MCF 10A (cell line): ENCODE measurements around the gene FBXO36. TPM values are rescaled to one million over a fixed set of nuclear protein-coding genes. Genes with fewer than 3 reads are reported as not detected.

ENCODE experiments used
- BruUV-seq: library from RNA; stranded (reverse); fragments of 400-500 nt; replicated peaks from 2 replicates; lab custom pipeline; 2021; lab: Mats Ljungman, UMichigan
- CTCF ChIA-PET: fragments of 300-600 bp; sonication (Branson Sonifier 250); formaldehyde crosslinking; extraction: SDS; loops from one replicate; lab custom pipeline; 2021; ENCODE audit warnings: antibody characterized with exemption, inconsistent platforms; lab: Yijun Ruan, JAX
- POLR2A ChIA-PET: fragments of 300-600, 350-650 bp; sonication (Branson Sonifier 250); formaldehyde crosslinking; extraction: SDS; loops from one replicate; lab custom pipeline; 2020; ENCODE audit warnings: antibody characterized with exemption, inconsistent platforms; lab: Yijun Ruan, JAX
- DNase-seq: peaks from one replicate; pipeline ENCODE4 v3.0.0-alpha.2; 2018; ENCODE audit not compliant: unreplicated experiment
- H3K27ac Mint-ChIP-seq: one replicate; pipeline ENCODE4 v1.8.0; 2022; ENCODE audit warnings: mild to moderate bottlenecking, low read depth, mixed read lengths; ENCODE audit not compliant: unreplicated experiment
- H3K27me3 Mint-ChIP-seq: one replicate; pipeline ENCODE4 v1.8.0; 2022; ENCODE audit warnings: mixed read lengths; ENCODE audit not compliant: insufficient read depth, unreplicated experiment
- H3K36me3 Mint-ChIP-seq: one replicate; pipeline ENCODE4 v1.8.0; 2022; ENCODE audit warnings: mild to moderate bottlenecking, moderate library complexity, mixed read lengths; ENCODE audit not compliant: insufficient read depth, unreplicated experiment
- H3K4me1 Mint-ChIP-seq: one replicate; pipeline ENCODE4 v1.8.0; 2022; ENCODE audit warnings: mixed read lengths; ENCODE audit not compliant: insufficient read depth, unreplicated experiment
- H3K4me3 Mint-ChIP-seq: one replicate; pipeline ENCODE4 v1.8.0; 2022; ENCODE audit warnings: mild to moderate bottlenecking, moderate library complexity, mixed read lengths; ENCODE audit not compliant: unreplicated experiment
- H3K9me3 Mint-ChIP-seq: one replicate; pipeline ENCODE4 v1.8.0; 2022; ENCODE audit warnings: mixed read lengths; ENCODE audit not compliant: unreplicated experiment
- CTCF ChIP-seq: fragments of 200-600 bp; IDR thresholded peaks from one replicate; pipeline ENCODE4 v1.8.0; 2022; ENCODE audit warnings: antibody characterized with exemption, mild to moderate bottlenecking; ENCODE audit not compliant: unreplicated experiment
- intact Hi-C: fragments of 100-400 bp; cut with micrococcal nuclease; formaldehyde crosslinking; loops from 2 replicates; pipeline ENCODE4 v1.14.1; 2022
- total RNA-seq: library from RNA; stranded (reverse); gene quantifications from 2 replicates; pipeline ENCODE4 v1.2.3, GENCODE V29; 2022

FBXO36 gene
- total RNA-seq, 1 experiment from 2014 or later = 2.2 TPM

DNA sequence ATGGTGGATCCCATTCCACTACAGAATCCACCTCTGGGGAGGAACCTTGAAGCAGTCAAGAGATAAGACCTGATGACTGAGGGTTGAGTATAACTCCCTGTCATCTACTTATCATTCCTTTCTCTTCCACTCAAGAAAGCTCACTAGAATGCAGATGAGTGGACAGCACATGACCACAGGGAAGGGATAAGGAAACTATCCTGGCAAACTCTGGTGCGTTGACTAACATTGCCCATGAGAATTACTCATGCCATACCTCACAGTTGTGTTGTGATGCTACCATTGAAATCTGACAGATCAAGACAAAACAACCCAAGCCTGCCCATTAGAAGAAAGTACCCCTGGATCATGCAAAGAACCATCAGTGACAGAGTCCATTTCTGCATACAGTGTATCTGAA is 119.9 kb downstream of the FBXO36 start:
- no peak for DNase-seq
- no TSS peak for BruUV-seq

DNA sequence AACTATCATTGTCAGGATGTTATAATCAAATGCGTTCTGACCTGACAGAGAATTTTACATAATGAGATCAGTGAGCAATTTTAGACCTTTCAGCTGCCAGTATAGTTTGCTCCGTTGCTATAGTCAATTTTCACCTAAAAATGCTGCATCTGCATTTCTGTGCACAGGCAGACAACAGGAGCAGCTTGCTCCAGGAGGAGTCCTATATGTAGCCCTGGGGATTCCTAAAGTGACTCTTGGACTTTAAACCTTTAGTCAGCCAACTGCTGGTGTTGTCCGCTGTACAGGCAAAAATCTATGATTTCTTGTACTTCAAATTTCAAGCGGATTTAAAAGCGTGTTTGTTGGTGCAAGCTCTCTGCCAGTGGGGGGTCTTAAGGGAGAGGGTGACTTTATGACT is 120.7 kb downstream of the FBXO36 start:
- no peak for TF ChIP-seq CTCF
- no peaks in the 10 kb centered on the region for H3K4me1 Mint-ChIP-seq
- H3K36me3 Mint-ChIP-seq = peaks cover 7% of the 10 kb centered on the region
- POLR2A ChIA-PET = interaction anchor here (0.6 to 1.0 kb wide), 2 partner anchors 10 to 304 kb away, joined by 3 to 4 read pairs; no protein-coding TSS in a partner anchor
- H3K9me3 Mint-ChIP-seq = no peaks in the 10 kb centered on the region
- no peak overlapping the region for H3K27ac Mint-ChIP-seq
- H3K27me3 Mint-ChIP-seq = no peaks in the 10 kb centered on the region
- DNase-seq = no peak
- intact Hi-C loops = no loop called here
- CTCF ChIA-PET = no interaction called here
- H3K4me3 Mint-ChIP-seq = no peak overlapping the region
- no TSS peak for BruUV-seq

More for the DNA sequence above, 119.9 kb downstream of the FBXO36 start:
- ChIA-PET CTCF (interaction anchor here (0.6 kb wide), 1 partner anchor 9 kb away, joined by 3 read pairs; no protein-coding TSS in a partner anchor), POLR2A (no interaction called here)
- H3K4me1 Mint-ChIP-seq = no peaks in the 10 kb centered on the region
- H3K9me3 Mint-ChIP-seq = no peaks in the 10 kb centered on the region
- peaks cover 7% of the 10 kb centered on the region for H3K36me3 Mint-ChIP-seq
- intact Hi-C loops = no loop called here
- no peak for TF ChIP-seq CTCF
- no peaks in the 10 kb centered on the region for H3K27me3 Mint-ChIP-seq
- no peak overlapping the region for H3K4me3 Mint-ChIP-seq
- no peak overlapping the region for H3K27ac Mint-ChIP-seq

- DNase-seq = no peak
- H3K9me3 Mint-ChIP-seq = no peaks in the 10 kb centered on the region
- no peaks in the 10 kb centered on the region for H3K4me1 Mint-ChIP-seq
- H3K27me3 Mint-ChIP-seq = no peaks in the 10 kb centered on the region
- TF ChIP-seq CTCF = no peak
- intact Hi-C loops = no loop called here
- H3K4me3 Mint-ChIP-seq = no peak overlapping the region
- ChIA-PET POLR2A (interaction anchor here (1.0 kb wide), 1 partner anchor 9 kb away, joined by 4 read pairs; no protein-coding TSS in a partner anchor), CTCF (no interaction called here)
- H3K36me3 Mint-ChIP-seq = peaks cover 7% of the 10 kb centered on the region
- no peak overlapping the region for H3K27ac Mint-ChIP-seq
- BruUV-seq = no TSS peak
Observed at GRCh38 chr2:230043461-230043860, 121.2 kb downstream of the FBXO36 start.

- ChIA-PET POLR2A (interaction anchor here (0.7 to 0.8 kb wide), 2 partner anchors 10 to 26 kb away, joined by 3 read pairs; no protein-coding TSS in a partner anchor), CTCF (no interaction called here)
- peaks cover 7% of the 10 kb centered on the region for H3K36me3 Mint-ChIP-seq
- intact Hi-C loops = no loop called here
- BruUV-seq = no TSS peak
- no peaks in the 10 kb centered on the region for H3K4me1 Mint-ChIP-seq
- no peaks in the 10 kb centered on the region for H3K27me3 Mint-ChIP-seq
- no peak overlapping the region for H3K27ac Mint-ChIP-seq
- H3K4me3 Mint-ChIP-seq = no peak overlapping the region
- no peak for DNase-seq
- TF ChIP-seq CTCF = no peak
- H3K9me3 Mint-ChIP-seq = no peaks in the 10 kb centered on the region
Observed at GRCh38 chr2:230046491-230046890, 124.2 kb downstream of the FBXO36 start.
